GM23338 (cell line): Measurements from ENCODE around the gene AFF3. TPM values are rescaled to one million over a fixed set of nuclear protein-coding genes. Genes with fewer than 3 reads are reported as not detected.

Experiments used
- ATAC-seq: fragments of 200-7000 bp; cut with Tn5 transposase; 3 replicates; pipeline ENCODE4 v1.9.1; 2020
- DNase-seq: peaks from one replicate; pipeline ENCODE4 v3.0.0-alpha.2; 2015; ENCODE audit warnings: low spot score
- H2AFZ ChIP-seq: fragments of 200-600 bp; sonication (generic); 2 replicates; pipeline ENCODE4 v1.8.0; 2016; ENCODE audit warnings: antibody characterized with exemption, mild to moderate bottlenecking, moderate library complexity
- H3F3A ChIP-seq: fragments of 200-600 bp; sonication (generic); replicated peaks from 2 replicates; pipeline ENCODE4 v1.8.0; 2017; ENCODE audit warnings: antibody characterized with exemption, mixed run types, low read depth
- H3K27ac ChIP-seq: fragments of 200-600 bp; sonication (generic); 2 replicates; pipeline ENCODE4 v1.6.1; 2016; ENCODE audit warnings: low read depth
- H3K27me3 ChIP-seq: fragments of 200-600 bp; sonication (generic); 2 replicates; pipeline ENCODE4 v1.8.0; 2016; ENCODE audit warnings: mild to moderate bottlenecking, mixed run types, moderate library complexity; ENCODE audit not compliant: insufficient read depth
- H3K36me3 ChIP-seq: fragments of 200-600 bp; sonication (generic); 2 replicates; pipeline ENCODE4 v1.8.0; 2016; ENCODE audit warnings: mild to moderate bottlenecking; ENCODE audit not compliant: insufficient read depth
- H3K4me1 ChIP-seq: fragments of 200-600 bp; sonication (generic); 2 replicates; pipeline ENCODE4 v1.8.0; 2016; ENCODE audit warnings: mild to moderate bottlenecking, moderate library complexity; ENCODE audit not compliant: insufficient read depth
- H3K4me2 ChIP-seq: fragments of 200-600 bp; sonication (generic); 2 replicates; pipeline ENCODE4 v1.7.1; 2017; ENCODE audit warnings: mixed run types
- H3K4me3 ChIP-seq: fragments of 200-600 bp; sonication (generic); 2 replicates; pipeline ENCODE4 v1.6.1; 2016; ENCODE audit warnings: mixed run types
- H3K79me2 ChIP-seq: fragments of 200-600 bp; sonication (generic); replicated peaks from 2 replicates; pipeline ENCODE4 v1.8.0; 2017; ENCODE audit warnings: mild to moderate bottlenecking; ENCODE audit not compliant: insufficient read depth
- H3K9me2 ChIP-seq: fragments of 200-600 bp; sonication (generic); 2 replicates; pipeline ENCODE4 v1.8.0; 2017; ENCODE audit not compliant: insufficient read depth
- H4K20me1 ChIP-seq: fragments of 200-600 bp; sonication (generic); replicated peaks from 2 replicates; pipeline ENCODE4 v1.8.0; 2017; ENCODE audit warnings: mild to moderate bottlenecking; ENCODE audit not compliant: insufficient read depth
- H3K27ac Mint-ChIP-seq: 2 replicates; pipeline ENCODE4 v1.8.0; 2020; ENCODE audit warnings: inconsistent platforms, mild to moderate bottlenecking, moderate library complexity, mixed read lengths
- H3K27me3 Mint-ChIP-seq: 3 replicates; pipeline ENCODE4 v1.8.0; 2022; ENCODE audit warnings: low read depth, mild to moderate bottlenecking, moderate library complexity, mixed read lengths, inconsistent platforms; ENCODE audit not compliant: insufficient read depth, poor library complexity
- H3K36me3 Mint-ChIP-seq: 3 replicates; pipeline ENCODE4 v1.8.0; 2021; ENCODE audit warnings: low read depth, mild to moderate bottlenecking, inconsistent platforms, moderate library complexity, mixed read lengths
- H3K4me1 Mint-ChIP-seq: 3 replicates; pipeline ENCODE4 v1.8.0; 2020; ENCODE audit warnings: mild to moderate bottlenecking, inconsistent platforms, mixed read lengths
- H3K4me3 Mint-ChIP-seq: 3 replicates; pipeline ENCODE4 v1.8.0; 2021; ENCODE audit warnings: moderate library complexity, mild to moderate bottlenecking, inconsistent platforms, mixed read lengths
- H3K9me3 Mint-ChIP-seq: 3 replicates; pipeline ENCODE4 v1.8.0; 2020; ENCODE audit warnings: moderate library complexity, mild to moderate bottlenecking, inconsistent platforms, mixed read lengths
- CREB1 ChIP-seq: fragments of 250-450 bp; sonication (Bioruptor Pico); IDR thresholded peaks from 2 replicates; pipeline ENCODE4 v1.5.0; 2020; ENCODE audit warnings: low read depth, mild to moderate bottlenecking, moderate library complexity
- EZH2 ChIP-seq: fragments of 200-600 bp; sonication (generic); IDR thresholded peaks from one replicate; pipeline ENCODE4 v1.8.0; 2017; ENCODE audit warnings: antibody characterized with exemption, mild to moderate bottlenecking, low read depth; ENCODE audit not compliant: unreplicated experiment
- EZH2phosphoT487 ChIP-seq: fragments of 200-600 bp; sonication (generic); IDR thresholded peaks from one replicate; pipeline ENCODE4 v1.8.1; 2018; ENCODE audit warnings: antibody characterized with exemption; ENCODE audit not compliant: unreplicated experiment
- JUNB ChIP-seq: IDR thresholded peaks from one replicate; pipeline ENCODE4 v1.6.1; 2016; ENCODE audit warnings: antibody characterized with exemption; ENCODE audit not compliant: unreplicated experiment
- NANOG ChIP-seq: IDR thresholded peaks from 2 replicates; pipeline ENCODE4 v1.6.1; 2016; ENCODE audit warnings: antibody characterized with exemption, borderline replicate concordance
- STAT1 ChIP-seq: IDR thresholded peaks from one replicate; pipeline ENCODE4 v1.6.1; 2016; ENCODE audit warnings: antibody characterized with exemption; ENCODE audit not compliant: unreplicated experiment
- ZNF114 ChIP-seq: fragments of 250-450 bp; sonication (Bioruptor Pico); IDR thresholded peaks from 2 replicates; pipeline ENCODE4 v1.5.0; 2020; ENCODE audit warnings: mild to moderate bottlenecking, moderate library complexity
- ZNF331 ChIP-seq: fragments of 250-450 bp; sonication (Bioruptor Pico); IDR thresholded peaks from 2 replicates; pipeline ENCODE4 v1.5.0; 2020; ENCODE audit warnings: low read depth, mild to moderate bottlenecking, moderate library complexity
- polyA plus RNA-seq: library from polyadenylated mRNA; unstranded; fragments of >200 nt; fragmentation: Nextera tagmentation; extraction: Ambion mirVana; gene quantifications from 2 replicates; pipeline ENCODE4 v1.2.1, GENCODE V29; 2016
- total RNA-seq: library from RNA; depleted of rRNA; stranded (reverse); fragments of >200 nt; shearing (Covaris generic); gene quantifications from 2 replicates; pipeline ENCODE4 v1.2.3, GENCODE V29; 2014
- TF ChIP-seq, protein P1 (sequence below), 2 experiments: fragments of 200-600 bp in 1 of 2; sonication (generic) in 1 of 2; conservative IDR thresholded peaks; 2 replicates each; pipeline versions ENCODE4 v1.5.1 to v1.6.1; 2016 to 2017; ENCODE audit warnings: antibody characterized with exemption in 2 of 2, low read depth in 2 of 2, mild to moderate bottlenecking in 2 of 2, moderate library complexity in 1 of 2
- TF ChIP-seq, protein P2 (sequence below): IDR thresholded peaks from one replicate; pipeline ENCODE4 v1.6.1; 2018; ENCODE audit warnings: antibody characterized with exemption; ENCODE audit not compliant: unreplicated experiment
- TF ChIP-seq, protein P3 (sequence below): IDR thresholded peaks from 2 replicates; pipeline ENCODE4 v1.6.1; 2016; ENCODE audit warnings: antibody characterized with exemption

The AFF3 gene
- total and polyA plus RNA-seq, 2 experiments from 2014 or later = 0.73 to 1.4 TPM

DNA sequence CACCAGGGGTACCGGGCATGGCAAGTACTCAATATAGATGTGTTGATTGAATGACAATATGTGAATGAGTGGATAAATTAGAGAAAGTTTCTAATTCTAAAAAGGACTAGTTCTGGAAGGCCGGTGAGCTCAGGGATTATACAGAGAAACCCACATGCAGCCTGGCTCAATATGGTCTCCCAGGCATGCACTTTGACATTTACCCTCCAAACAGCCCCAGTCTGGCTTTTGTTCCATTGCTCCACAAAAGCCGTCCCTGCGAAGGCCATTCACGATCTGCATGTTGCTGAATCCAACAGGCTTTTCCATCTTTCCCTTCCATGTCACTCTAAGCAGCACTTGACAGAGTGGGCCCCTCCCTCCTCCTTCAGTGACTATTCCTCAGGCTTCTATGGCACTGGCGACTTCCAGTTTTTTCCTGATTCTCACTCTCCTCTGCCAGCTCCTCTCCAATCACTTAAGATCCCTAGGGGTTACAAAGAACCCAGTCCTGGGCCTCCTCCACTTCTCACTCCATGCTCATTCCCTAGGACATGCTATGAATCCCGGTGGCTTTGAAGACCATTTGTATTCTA lies 266.7 kb downstream of the AFF3 start:
- DNase-seq (no peak), ATAC-seq (no peak)
- Mint-ChIP-seq H3K9me3 (no peaks in the 10 kb centered on the region), H3K27me3 (no peaks in the 10 kb centered on the region), H3K4me3 (no peak overlapping the region), H3K4me1 (no peaks in the 10 kb centered on the region), H3K27ac (no peak overlapping the region), H3K36me3 (no peaks in the 10 kb centered on the region)
- no peak overlapping the region for H3K4me3 ChIP-seq
- H3K4me2 ChIP-seq = no peak overlapping the region
- H3K9me2 ChIP-seq = peaks cover 5% of the 10 kb centered on the region; the same call in 1 of the 2 replicates
- H2AFZ ChIP-seq = no peak overlapping the region
- H3F3A ChIP-seq = no peaks in the 10 kb centered on the region
- H3K36me3 ChIP-seq = no peaks in the 10 kb centered on the region
- no peaks in the 10 kb centered on the region for H3K79me2 ChIP-seq
- no peaks in the 10 kb centered on the region for H3K27me3 ChIP-seq
- no peak overlapping the region for H3K27ac ChIP-seq
- H4K20me1 ChIP-seq = no peaks in the 10 kb centered on the region
- no peaks in the 10 kb centered on the region for H3K4me1 ChIP-seq
- TF ChIP-seq STAT1 = no peak

DNA sequence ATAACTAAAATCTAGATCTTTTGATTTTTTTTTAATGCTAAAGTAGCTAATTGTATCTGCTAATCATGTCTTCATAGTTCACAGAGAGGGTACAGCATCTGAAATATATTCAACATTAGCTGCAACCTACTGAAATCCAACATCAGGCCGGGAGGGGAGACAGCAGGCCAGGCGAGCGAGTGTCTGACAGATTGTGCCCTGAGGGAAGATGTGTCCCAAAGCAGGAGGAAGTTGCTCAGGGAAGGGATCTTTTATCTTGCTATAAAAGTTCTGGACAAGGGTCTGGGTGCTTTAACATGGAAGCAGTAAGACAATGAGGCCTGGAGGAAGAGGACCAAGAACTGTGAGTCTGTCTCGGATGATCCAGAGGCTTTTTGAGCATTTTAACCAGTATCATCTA lies 274.1 kb downstream of the AFF3 start:
- no peak for TF ChIP-seq CREB1 (CRISPR knock-in tag)
- no peak for TF ChIP-seq EZH2
- TF ChIP-seq NANOG = no peak
- no peak for TF ChIP-seq ZNF114 (CRISPR knock-in tag)
- no peaks in the 10 kb centered on the region for H3K27me3 ChIP-seq
- H3K79me2 ChIP-seq = no peaks in the 10 kb centered on the region
- no peaks in the 10 kb centered on the region for H3K36me3 Mint-ChIP-seq
- no peaks in the 10 kb centered on the region for H3K27me3 Mint-ChIP-seq
- no peak overlapping the region for H3K27ac ChIP-seq
- peaks cover 6% of the 10 kb centered on the region for H3K9me2 ChIP-seq
- no peaks in the 10 kb centered on the region for H3K9me3 Mint-ChIP-seq
- no peaks in the 10 kb centered on the region for H3K4me1 ChIP-seq
- H3F3A ChIP-seq = no peaks in the 10 kb centered on the region
- ATAC-seq (no peak), DNase-seq (no peak)
- no peak overlapping the region for H2AFZ ChIP-seq
- H3K27ac Mint-ChIP-seq = no peak overlapping the region
- H3K4me3 ChIP-seq = no peak overlapping the region
- H3K36me3 ChIP-seq = no peaks in the 10 kb centered on the region
- H3K4me3 Mint-ChIP-seq = no peak overlapping the region
- no peak overlapping the region for H3K4me2 ChIP-seq
- H3K4me1 Mint-ChIP-seq = no peaks in the 10 kb centered on the region
- no peaks in the 10 kb centered on the region for H4K20me1 ChIP-seq

DNA sequence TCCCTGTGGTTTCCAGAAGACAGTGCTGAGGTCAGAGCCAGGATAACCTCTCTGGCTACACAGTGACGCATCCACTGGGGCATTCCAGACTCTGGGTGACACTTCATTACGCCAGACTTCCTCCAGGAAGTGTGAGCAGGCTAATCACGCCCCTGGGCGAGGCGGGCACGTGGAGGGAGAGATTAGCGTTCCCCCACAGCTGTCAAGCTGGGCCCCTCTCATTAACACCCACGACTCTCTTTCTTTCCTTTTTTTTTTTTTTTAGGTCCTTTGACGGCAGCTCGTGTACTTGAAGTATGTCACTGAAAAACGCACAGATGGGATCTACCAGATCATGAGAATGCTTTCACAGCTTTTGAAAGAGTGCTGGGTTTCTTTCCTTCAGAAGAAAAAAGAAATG lies 274.6 kb downstream of the AFF3 start:
- no peak overlapping the region for H2AFZ ChIP-seq
- no peak overlapping the region for H3K27ac ChIP-seq
- H3F3A ChIP-seq = no peaks in the 10 kb centered on the region
- Mint-ChIP-seq H3K27me3 (no peaks in the 10 kb centered on the region), H3K4me3 (no peak overlapping the region), H3K36me3 (no peaks in the 10 kb centered on the region), H3K27ac (no peak overlapping the region), H3K4me1 (no peaks in the 10 kb centered on the region), H3K9me3 (no peaks in the 10 kb centered on the region)
- no peak overlapping the region for H3K4me2 ChIP-seq
- ATAC-seq (no peak), DNase-seq (no peak)
- no peaks in the 10 kb centered on the region for H3K4me1 ChIP-seq
- peaks cover 6% of the 10 kb centered on the region for H3K9me2 ChIP-seq
- no peaks in the 10 kb centered on the region for H3K36me3 ChIP-seq
- no peaks in the 10 kb centered on the region for H3K27me3 ChIP-seq
- H4K20me1 ChIP-seq = no peaks in the 10 kb centered on the region
- no peak overlapping the region for H3K4me3 ChIP-seq
- no peaks in the 10 kb centered on the region for H3K79me2 ChIP-seq
- no peak for TF ChIP-seq STAT1
- TF ChIP-seq, protein P1, sequence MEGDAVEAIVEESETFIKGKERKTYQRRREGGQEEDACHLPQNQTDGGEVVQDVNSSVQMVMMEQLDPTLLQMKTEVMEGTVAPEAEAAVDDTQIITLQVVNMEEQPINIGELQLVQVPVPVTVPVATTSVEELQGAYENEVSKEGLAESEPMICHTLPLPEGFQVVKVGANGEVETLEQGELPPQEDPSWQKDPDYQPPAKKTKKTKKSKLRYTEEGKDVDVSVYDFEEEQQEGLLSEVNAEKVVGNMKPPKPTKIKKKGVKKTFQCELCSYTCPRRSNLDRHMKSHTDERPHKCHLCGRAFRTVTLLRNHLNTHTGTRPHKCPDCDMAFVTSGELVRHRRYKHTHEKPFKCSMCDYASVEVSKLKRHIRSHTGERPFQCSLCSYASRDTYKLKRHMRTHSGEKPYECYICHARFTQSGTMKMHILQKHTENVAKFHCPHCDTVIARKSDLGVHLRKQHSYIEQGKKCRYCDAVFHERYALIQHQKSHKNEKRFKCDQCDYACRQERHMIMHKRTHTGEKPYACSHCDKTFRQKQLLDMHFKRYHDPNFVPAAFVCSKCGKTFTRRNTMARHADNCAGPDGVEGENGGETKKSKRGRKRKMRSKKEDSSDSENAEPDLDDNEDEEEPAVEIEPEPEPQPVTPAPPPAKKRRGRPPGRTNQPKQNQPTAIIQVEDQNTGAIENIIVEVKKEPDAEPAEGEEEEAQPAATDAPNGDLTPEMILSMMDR (conservative IDR thresholded peaks at IDR 0.05; ENCODE audit: low read depth in 2 of 2) = no peak
- no peak for TF ChIP-seq NANOG
- TF ChIP-seq, protein P2, sequence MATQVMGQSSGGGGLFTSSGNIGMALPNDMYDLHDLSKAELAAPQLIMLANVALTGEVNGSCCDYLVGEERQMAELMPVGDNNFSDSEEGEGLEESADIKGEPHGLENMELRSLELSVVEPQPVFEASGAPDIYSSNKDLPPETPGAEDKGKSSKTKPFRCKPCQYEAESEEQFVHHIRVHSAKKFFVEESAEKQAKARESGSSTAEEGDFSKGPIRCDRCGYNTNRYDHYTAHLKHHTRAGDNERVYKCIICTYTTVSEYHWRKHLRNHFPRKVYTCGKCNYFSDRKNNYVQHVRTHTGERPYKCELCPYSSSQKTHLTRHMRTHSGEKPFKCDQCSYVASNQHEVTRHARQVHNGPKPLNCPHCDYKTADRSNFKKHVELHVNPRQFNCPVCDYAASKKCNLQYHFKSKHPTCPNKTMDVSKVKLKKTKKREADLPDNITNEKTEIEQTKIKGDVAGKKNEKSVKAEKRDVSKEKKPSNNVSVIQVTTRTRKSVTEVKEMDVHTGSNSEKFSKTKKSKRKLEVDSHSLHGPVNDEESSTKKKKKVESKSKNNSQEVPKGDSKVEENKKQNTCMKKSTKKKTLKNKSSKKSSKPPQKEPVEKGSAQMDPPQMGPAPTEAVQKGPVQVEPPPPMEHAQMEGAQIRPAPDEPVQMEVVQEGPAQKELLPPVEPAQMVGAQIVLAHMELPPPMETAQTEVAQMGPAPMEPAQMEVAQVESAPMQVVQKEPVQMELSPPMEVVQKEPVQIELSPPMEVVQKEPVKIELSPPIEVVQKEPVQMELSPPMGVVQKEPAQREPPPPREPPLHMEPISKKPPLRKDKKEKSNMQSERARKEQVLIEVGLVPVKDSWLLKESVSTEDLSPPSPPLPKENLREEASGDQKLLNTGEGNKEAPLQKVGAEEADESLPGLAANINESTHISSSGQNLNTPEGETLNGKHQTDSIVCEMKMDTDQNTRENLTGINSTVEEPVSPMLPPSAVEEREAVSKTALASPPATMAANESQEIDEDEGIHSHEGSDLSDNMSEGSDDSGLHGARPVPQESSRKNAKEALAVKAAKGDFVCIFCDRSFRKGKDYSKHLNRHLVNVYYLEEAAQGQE = no peak
- TF ChIP-seq, protein P3, sequence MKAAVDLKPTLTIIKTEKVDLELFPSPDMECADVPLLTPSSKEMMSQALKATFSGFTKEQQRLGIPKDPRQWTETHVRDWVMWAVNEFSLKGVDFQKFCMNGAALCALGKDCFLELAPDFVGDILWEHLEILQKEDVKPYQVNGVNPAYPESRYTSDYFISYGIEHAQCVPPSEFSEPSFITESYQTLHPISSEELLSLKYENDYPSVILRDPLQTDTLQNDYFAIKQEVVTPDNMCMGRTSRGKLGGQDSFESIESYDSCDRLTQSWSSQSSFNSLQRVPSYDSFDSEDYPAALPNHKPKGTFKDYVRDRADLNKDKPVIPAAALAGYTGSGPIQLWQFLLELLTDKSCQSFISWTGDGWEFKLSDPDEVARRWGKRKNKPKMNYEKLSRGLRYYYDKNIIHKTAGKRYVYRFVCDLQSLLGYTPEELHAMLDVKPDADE = no peak
- no peak for TF ChIP-seq JUNB
- no peak for TF ChIP-seq CREB1 (CRISPR knock-in tag)
- no peak for TF ChIP-seq ZNF331 (CRISPR knock-in tag)
- TF ChIP-seq EZH2phosphoT487 = no peak
